Measurements from ENCODE around the gene GET4. TPM values are rescaled to one million over a fixed set of nuclear protein-coding genes. Genes with fewer than 3 reads are reported as not detected.
A peak's percentile ranks its signal among the peaks of the same experiment; 100 is the strongest.

Gene GET4
- total RNA-seq, 2 donors from 2014 or later, result 34.8 to 42.2 TPM

- H3K36me3 ChIP-seq (replicated peaks in 1 of 2; ENCODE audit: insufficient read depth in 1 of 2, low read depth in 2 of 2), result no peaks in the 10 kb centered on the region
- WGBS, 2 donors, result 85 to 100% methylated on average over 2 to 22 of the region's 41 CpGs
- intact Hi-C loops (cut with DNase I), result no loop called here
- DNase-seq (no peak), ATAC-seq (no peak)
- no peak overlapping the region for H3K4me3 ChIP-seq
- TF ChIP-seq, protein P1, sequence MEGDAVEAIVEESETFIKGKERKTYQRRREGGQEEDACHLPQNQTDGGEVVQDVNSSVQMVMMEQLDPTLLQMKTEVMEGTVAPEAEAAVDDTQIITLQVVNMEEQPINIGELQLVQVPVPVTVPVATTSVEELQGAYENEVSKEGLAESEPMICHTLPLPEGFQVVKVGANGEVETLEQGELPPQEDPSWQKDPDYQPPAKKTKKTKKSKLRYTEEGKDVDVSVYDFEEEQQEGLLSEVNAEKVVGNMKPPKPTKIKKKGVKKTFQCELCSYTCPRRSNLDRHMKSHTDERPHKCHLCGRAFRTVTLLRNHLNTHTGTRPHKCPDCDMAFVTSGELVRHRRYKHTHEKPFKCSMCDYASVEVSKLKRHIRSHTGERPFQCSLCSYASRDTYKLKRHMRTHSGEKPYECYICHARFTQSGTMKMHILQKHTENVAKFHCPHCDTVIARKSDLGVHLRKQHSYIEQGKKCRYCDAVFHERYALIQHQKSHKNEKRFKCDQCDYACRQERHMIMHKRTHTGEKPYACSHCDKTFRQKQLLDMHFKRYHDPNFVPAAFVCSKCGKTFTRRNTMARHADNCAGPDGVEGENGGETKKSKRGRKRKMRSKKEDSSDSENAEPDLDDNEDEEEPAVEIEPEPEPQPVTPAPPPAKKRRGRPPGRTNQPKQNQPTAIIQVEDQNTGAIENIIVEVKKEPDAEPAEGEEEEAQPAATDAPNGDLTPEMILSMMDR (IDR thresholded peaks at IDR 0.05), result no peak
- no peak for TF ChIP-seq POLR2A (IDR thresholded peaks at IDR 0.05)
- no peak overlapping the region for H3K27ac ChIP-seq
- H3K27me3 ChIP-seq, result no peaks in the 10 kb centered on the region
- no peaks in the 10 kb centered on the region for H3K9me3 ChIP-seq
- H3K4me1 ChIP-seq, result peaks cover 10% of the 10 kb centered on the region
Observed at GRCh38 chr7:911791-912480, 35.6 kb downstream of the GET4 start.

DNA sequence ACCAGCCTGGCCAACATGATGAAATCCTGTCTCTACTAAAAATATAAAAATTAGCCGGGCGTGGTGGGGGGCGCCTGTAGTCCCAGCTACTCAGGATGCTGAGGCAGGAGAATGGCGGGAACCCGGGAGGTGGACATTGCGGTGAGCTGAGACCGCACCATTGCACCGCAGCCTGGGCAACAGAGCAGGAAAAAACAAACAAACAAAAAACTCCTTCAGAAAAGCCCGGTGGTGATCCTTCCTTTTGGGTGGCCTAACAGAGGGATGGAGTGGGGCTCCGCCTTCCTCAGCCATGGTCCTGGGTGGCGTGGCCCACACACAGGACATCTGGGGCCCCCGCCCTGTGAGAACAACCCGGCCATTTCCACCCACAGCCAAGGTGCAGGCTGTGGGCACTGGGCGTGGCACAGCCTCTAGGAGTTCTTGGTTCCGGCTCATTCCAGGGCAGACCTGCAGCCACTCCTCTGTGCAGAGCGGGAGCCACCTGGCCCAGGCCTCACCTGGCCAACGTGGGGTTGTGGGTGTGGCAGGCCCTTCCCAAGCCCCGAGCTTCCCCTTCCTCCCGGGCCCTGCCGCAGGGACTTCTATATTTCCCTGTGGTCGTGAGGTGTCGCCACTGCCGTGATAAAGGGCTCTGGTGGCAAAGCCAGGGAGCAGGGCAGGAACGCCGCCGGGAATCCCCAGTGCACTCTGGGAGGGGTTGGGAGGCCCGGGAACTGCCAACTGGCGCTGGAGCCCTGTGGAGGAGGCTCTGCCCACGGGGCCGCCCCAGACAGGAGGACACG lies 37.6 kb downstream of the GET4 start:
- peak overlapping the region in 2 of 4 donors; percentile 3 to 21 for H3K27ac ChIP-seq

GRCh38 chr7:914521-915194 lies 38.3 kb downstream of the GET4 start:
- no peak for ATAC-seq
- H3K4me3 ChIP-seq, result no peak overlapping the region
- intact Hi-C loops (cut with DNase I), result no loop called here
- peak overlapping the region in 2 of 4 donors; percentile 3 to 21 for H3K27ac ChIP-seq
- no peaks in the 10 kb centered on the region for H3K36me3 ChIP-seq (replicated peaks in 1 of 2; ENCODE audit: insufficient read depth in 1 of 2, low read depth in 2 of 2)
- H3K4me1 ChIP-seq, result peaks cover 10% of the 10 kb centered on the region
- no peaks in the 10 kb centered on the region for H3K9me3 ChIP-seq
- DNase-seq, result no peak
- H3K27me3 ChIP-seq, result no peaks in the 10 kb centered on the region
- WGBS, 2 donors, result 87 to 94% methylated on average over 3 to 8 of the region's 16 CpGs
- TF ChIP-seq, protein P1 (IDR thresholded peaks at IDR 0.05), result no peak
- TF ChIP-seq POLR2A (IDR thresholded peaks at IDR 0.05), result no peak

More for the DNA sequence above, 37.6 kb downstream of the GET4 start:
- Histone ChIP-seq H3K4me3 (no peak overlapping the region), H3K9me3 (no peaks in the 10 kb centered on the region), H3K4me1 (peaks cover 10% of the 10 kb centered on the region), H3K27me3 (no peaks in the 10 kb centered on the region), H3K36me3 (replicated peaks in 1 of 2; ENCODE audit: insufficient read depth in 1 of 2, low read depth in 2 of 2) (no peaks in the 10 kb centered on the region)
- WGBS, 2 donors, result 79 to 91% methylated on average over 9 to 24 of the region's 31 CpGs
- intact Hi-C loops (cut with DNase I), result no loop called here
- TF ChIP-seq, protein P1 (IDR thresholded peaks at IDR 0.05), result peak in 1 of 7 experiments; percentile 13
- no peak for TF ChIP-seq POLR2A (IDR thresholded peaks at IDR 0.05)
- peak; percentile 54 for ATAC-seq
- DNase-seq, result peak in 3 of 4 donors; percentile 42 to 57 (median 53)

- intact Hi-C loops (cut with DNase I), result no loop called here
- 91 to 95% methylated on average over 22 to 33 of the region's 43 CpGs for WGBS, 2 donors
- no peak for DNase-seq
- peaks cover 10% of the 10 kb centered on the region for H3K4me1 ChIP-seq
- H3K36me3 ChIP-seq (replicated peaks in 1 of 2; ENCODE audit: insufficient read depth in 1 of 2, low read depth in 2 of 2), result no peaks in the 10 kb centered on the region
- no peak for ATAC-seq
- no peak overlapping the region for H3K4me3 ChIP-seq
- no peaks in the 10 kb centered on the region for H3K27me3 ChIP-seq
- H3K27ac ChIP-seq, result no peak overlapping the region
- H3K9me3 ChIP-seq, result no peaks in the 10 kb centered on the region
- TF ChIP-seq, protein P1 (IDR thresholded peaks at IDR 0.05), result no peak
- TF ChIP-seq POLR2A (IDR thresholded peaks at IDR 0.05), result no peak
Observed at GRCh38 chr7:915291-916218, 39.2 kb downstream of the GET4 start.

All from body of pancreas (tissue), 4 donors.